Neural progenitor cell (in vitro differentiated cells): ENCODE data around the gene GABARAPL2.

ENCODE experiments used
- CTCF ChIP-seq: fragments of 200-600 bp; sonication (generic); IDR thresholded peaks from 2 replicates; pipeline ENCODE4 v1.5.1; 2017; ENCODE audit warnings: antibody characterized with exemption, mild to moderate bottlenecking
- EZH2 ChIP-seq: fragments of 200-600 bp; sonication (generic); IDR thresholded peaks from 2 replicates; pipeline ENCODE4 v1.6.1; 2017; ENCODE audit warnings: antibody characterized with exemption, mild to moderate bottlenecking, moderate library complexity

GRCh38 chr16:75529056-75529905 lies 36.9 kb upstream of the GABARAPL2 start:
- TF ChIP-seq EZH2 (no peak), CTCF (no peak)
